ENCODE data around the gene CMKLR1.

The CMKLR1 gene

DNA sequence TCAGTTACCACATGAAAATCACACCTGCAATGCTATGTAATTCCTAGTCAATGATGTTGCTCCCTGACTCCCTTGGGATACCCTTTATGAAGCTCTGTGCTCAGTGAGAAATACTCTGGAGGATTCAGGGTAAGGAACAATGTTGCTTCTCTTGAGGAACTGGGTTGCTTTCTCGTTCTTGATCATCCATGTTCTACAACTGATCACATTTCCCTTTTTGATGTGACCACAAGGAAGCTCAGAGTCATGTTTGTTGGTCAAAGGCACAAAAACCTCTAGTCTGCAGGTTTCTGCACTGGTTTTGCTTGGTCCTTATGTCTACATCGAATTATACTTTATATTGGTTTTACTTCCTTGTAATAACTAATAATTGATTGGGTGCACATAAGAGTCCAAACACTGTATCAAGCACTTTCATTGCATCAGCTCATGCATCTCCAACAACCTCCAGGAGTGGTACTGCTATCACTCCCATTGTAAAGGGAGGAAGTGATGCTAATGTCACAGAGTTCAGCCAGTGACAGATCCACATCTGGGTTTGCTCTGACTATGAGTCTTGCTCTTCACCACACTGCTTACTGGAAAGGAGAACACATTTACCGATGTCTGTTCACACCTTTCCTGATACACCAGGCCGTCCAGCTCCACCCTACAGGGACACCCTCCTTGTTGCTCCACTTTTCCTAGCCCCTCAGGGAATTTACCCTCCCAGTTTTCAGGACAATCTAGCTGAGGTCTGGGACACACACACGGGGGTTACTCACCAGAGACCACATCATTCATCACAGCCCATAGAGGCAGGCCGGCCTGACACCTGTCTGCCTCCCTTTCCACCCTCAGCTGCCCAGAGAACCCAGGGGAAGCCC is 41.0 kb downstream of the CMKLR1 start:
- DNase-seq, result no peak

DNA sequence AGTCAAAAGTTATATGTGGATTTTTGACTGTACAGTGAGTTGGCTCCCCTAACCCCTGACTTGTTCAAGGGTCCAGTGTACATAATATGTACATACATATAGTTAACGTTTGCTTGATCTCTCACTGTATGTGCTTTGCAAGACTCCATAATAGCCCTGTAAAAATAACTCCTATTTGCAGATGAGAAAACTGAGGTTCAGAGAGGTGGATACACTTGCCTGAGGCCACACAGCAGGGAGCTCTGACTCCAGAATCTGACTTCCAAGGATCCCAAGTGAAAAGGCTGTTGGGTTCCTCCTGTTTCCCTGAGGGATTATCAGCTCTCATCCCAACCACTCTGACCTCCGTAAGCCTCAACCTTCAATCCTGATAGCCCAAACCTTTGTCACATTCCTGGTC is 41.7 kb downstream of the CMKLR1 start:
- no peak for DNase-seq

DNA sequence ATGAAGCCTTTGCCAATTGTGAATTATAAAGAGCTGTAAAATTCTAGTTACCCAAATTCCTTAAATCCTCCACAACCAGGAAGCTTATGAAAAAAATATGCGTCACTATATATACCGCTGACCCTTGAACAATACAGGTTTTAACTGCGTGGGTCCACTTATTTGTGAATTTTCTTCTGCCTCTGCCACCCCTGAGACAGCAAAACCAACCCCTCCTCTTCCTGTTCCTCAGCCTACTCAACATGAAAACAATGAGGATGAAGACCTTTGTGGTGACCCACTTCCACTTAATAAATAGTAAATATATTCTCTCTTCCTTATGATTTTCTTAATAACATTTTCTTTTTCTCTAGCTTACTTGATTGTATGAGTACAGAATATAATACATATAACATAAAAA is 42.2 kb downstream of the CMKLR1 start:
- DNase-seq, result no peak

DNA sequence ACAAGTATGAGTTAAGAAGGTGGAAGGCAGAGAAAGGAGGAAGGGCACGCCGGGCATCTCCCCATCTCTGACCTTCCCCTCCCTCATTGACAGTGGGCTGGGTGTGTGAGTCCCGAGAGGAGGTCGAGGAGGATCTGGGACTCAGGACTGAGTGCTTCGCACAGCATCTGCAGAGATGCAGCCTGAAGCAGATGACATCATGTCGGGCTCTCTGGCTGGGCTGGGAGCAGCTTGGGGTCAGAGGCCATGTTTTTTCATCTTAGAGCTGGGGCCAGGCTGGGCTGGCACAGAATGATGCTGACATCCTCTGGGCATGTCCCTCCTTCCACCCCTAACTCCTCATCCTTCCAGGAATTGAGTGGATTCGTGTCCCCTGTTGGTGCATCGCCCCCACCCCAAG is 43.5 kb downstream of the CMKLR1 start:
- DNase-seq, result no peak

DNA sequence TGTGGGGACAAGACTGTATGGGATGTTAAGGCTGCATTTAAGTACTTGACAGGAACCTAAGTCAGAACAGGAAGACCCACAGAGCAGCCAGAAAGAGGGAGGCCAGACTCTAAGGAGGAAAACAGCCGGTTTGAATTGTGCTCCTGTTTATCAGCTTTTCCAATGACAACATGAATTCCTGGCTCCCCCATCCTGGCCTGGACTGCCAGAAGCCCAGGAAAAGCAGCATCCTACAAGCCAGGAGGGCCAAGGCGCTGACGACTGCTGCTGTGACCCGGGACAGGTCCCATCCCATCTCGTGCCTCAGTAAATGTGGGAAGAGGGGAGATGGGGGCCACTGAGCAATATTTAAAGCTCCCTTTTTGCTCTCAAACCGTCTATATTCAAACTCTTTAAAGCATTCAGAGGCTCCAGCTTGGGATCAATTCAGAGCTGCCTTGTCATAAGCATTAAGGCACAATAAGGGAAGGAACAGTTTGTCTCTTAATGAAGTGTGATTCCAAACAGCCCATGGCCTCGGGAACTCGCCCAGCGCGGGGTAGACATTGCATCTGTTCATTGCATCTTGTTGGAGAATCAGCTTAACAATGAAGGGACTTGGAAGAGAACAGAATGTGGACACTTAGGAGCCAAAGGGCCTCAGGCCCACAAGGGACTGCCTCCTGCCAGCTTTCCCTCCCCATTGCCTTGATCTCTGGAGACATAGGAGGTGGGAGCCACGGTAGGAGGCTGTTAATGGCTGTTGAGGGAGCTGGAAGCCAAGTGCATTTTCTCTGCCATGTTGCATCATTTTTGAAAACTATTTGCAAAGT is 49.6 kb downstream of the CMKLR1 start:
- no peak for DNase-seq

DNA sequence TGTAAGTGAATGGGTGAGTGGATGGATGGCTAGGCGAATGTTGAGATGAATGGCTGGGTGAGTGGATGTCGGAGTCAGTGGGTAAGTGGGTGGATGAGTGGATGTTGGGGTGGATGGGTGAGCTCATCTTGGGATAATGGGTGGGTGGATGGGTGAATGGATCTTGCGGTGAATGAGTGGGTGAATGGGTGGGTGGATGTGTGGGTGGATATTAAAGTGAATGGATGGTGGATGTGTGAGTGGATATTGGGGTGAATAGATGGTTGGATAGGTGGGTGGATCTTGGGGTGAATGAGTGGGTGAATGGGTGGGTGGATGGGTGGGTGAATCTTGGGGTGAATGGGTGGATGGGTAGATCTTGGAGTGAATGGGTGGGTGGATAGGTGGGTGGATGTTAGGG is 51.9 kb downstream of the CMKLR1 start:
- no peak for DNase-seq

DNA sequence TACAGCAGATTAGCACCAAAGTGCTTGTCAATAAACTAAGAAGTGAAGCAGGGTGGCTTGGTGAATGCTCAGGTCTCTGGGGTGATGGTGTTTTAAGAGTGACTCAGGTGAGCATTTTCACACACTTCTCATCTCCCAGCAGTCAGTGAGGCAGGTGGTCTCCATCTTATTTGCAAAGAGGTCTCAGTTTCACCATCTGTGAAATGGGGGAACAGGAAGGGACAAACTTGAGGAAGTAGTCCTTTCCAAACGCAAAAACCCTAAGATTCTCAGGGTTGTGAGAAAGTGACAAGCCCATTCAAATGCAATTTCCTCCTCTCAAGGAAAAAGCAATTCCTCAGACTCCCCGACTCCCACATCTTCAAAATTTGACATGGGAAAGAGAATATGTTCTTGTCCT is 54.1 kb downstream of the CMKLR1 start:
- no peak for DNase-seq

DNA sequence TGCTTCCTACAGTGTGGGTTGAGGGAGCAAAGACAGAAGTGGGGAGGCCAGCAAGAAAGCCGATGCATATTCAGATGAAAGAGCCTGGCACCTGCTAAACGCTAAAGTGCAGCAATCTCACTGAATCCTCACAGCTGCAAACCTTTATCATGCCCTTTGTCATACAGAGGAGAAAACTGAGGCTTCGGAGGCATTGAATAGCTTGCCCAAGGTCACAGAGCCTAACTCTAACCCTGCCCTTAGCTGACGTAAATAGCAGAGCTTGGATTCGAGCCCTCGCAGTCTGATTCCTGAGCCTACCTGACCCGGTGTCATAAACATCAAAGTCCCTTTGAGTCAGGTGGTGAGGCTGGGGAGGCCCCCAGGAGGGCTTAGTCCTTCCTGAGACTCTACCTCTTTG is 54.9 kb downstream of the CMKLR1 start:
- DNase-seq, result no peak

DNA sequence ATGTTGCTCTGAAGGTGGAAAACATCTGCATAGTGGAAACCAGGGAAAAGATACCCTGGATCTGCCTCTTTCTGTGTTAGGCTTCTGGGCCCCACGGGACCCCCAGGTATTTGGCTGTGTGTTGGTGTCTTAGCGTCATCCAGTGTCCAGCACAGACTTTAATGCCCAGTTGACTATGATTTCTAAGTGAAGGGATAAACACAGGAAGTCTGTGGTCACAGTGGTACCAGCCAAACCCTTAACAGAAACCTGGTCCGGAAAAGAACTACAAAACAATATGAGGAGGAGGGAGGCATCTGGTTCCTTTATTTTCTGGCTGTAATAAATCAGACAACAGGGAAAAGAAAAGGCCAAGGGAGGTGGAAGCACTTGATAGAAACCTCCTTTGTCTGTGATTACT is 56.4 kb downstream of the CMKLR1 start:
- DNase-seq, result no peak

DNA sequence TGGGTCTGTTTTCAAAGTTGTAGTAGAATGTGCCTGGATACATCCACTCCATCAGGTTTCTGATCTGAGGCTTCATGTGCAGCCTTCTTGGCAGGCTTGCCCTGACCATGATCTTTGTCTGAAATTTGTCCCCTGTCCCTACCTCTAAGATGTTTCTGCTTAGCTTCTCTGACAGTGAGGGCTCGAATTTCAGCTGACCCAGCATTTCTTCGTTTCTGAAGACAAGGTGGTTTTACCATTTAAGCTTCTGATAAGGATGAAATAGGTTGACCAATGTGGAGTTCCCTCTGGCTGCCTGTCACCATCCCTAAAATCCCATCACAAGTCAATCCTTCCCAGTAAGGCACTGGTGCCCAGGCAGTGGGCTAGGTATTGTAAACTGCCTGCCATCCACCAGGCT is 57.0 kb downstream of the CMKLR1 start:
- no peak for DNase-seq

DNA sequence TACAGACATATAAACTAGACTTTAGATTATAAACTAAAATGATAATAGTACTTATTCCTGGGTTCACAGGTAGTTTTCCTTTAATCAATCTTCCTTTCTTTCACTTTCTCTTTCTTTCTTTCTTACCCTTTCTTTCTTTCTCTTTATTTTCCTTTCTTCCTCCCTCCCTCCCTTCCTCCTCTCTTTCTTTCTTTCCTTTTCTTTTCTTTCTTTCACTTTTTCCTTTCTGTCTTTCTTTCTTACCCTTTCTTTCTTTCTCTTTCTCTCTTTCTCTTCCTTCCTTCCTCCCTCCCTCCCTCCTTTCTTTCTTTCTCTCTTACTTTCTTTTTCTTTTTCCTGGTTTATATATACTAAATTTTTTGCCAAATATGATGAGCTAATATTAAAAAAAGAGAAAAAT is 61.5 kb downstream of the CMKLR1 start:
- DNase-seq, result no peak

DNA sequence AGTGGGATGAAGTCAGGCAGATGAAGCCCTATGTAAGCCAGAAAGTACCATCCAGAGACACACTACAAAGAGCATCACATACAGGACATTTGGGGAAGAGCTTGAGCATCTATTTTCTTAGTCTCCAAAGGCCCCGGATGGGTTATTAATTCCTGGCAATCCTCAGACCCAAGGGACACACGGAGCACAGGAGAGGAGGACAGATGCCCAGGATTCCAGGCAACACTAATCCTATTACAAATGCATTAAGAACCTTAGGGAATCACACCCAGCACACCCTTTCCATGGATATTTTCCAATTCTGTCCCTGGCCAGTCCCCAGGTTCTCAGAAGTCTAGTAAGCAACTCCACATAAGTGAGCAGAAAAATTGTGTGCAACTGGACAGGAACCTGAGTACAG is 65.9 kb downstream of the CMKLR1 start:
- peak; percentile 52 for DNase-seq

DNA sequence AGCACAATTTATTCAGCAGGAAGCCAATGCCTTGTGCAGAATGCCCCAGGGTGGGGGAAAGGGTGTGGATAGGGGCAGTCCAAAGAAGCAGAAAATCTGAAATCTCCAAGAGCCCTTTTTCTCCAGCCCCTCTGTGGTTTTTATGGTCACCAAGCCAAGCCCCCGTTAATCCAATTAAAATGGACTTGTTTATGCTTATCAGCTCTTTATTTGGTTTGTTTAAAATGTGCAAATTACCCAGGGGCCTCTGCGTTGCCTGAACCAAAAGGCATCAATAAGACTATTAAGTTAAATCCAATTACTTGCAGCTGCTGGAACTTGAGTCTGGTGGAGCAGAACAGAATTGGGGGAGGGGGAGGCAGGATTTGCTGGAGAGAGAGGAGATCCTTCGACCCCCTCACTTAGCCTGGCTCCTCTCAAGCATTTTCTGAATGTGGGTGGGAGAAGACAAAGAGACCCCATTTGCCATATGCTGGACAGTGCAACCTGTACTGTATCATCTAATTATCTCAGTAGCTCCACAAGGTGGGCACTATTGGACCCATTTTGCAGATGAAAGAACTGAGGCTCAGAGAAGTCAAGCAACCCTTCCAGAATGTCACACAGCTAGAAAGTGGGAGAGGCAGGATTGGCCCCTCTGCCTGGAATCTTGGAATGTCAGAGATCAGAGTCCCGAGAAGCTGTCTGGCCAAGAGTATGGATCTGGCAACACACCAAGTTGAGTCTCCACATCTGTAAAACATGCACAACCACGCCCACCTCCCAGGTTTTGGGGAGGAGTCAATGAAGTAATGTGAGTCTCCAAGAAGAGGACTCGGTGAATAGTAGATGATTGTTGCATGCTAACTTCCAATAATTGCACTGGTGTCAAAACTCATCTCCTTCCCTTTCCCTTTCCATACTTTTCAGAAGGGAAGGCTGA is 66.9 kb downstream of the CMKLR1 start:
- DNase-seq, result no peak

DNA sequence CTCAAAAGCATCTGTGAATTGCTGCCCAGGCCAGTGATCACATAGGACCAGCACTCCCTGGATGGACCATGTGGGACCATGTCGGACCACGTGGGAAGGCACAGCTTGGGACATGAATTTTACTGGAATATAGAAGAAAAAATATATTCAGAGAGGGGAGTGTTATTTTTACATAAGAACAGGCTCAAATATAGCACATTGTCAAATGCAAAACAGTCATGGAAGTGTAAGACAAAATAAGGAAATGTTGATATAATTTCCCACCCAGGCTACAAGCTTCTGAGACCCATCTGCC is 68.3 kb downstream of the CMKLR1 start:
- no peak for DNase-seq

DNA sequence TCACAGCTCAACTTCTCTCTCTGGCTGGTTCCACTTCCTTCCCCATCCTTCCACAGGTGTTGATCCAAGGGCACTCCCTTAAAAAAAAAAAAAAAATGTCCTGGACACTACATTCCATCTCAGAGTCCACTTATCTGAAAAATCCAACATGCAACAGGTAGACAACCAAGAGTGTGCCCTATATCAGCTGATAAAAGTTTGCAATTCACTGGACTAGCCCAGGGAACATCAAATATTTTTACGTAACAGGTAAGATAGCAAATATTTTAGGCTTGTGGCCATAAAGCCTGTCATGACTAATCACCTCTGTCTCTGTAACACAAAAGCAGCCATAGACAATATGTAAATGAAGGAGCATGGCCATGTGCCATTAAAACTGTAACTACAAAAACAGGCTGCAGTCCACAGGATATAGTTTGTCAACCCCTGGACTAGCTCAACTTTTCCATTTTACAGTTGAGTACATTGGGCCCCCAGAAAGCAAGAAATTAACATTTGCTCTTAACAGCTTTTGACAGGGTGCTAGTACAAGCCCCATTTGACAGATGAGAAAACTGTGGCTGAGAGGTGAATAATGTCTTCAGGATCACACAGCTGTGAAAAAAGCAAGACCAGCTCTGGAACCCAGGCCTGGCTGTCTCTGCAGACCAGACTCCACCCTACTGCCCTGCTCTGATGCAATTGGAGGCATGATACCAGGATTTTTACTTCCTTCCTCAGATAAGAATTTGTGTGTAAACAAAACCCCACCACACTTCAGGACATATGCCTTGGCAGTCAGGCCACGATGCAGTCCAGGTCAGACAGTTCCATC is 68.9 kb downstream of the CMKLR1 start:
- no peak for DNase-seq

DNA sequence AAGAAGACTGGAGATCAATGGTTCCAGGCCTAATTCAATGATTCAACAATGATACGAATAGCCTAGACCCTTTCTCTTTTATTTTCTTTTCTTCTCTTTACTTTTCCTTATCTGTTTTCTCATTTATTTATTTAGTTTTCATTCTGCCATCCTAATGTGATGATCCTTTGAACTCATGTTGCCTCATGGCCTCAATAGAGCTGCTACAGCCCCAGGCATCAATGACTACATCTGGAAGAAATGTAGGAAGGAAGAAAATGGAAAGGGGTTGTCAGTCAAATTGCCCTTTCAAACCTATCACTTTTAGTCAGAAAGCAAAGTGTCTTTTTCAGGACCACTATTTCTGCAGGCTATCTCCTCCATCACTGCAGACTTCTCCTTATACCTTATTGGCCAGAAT is 69.9 kb downstream of the CMKLR1 start:
- DNase-seq, result no peak

DNA sequence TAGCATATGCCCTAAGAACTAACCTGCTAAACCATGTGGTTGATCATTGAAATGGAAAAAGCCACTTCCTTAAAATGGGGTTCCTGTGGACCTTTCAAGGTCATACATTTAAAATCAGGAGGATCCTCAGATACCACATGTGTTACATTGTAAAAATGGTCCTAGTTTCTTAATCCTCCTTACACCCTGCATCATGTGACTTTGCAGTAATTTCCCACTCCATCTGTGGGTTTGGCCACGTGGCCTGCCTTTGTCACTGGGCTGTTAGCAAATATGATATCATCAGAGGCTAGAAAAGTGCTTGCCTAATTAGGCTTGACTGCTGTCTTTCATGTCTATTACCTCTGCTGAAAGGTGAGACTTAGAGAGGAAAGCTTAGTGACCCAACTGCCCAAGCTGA is 70.7 kb downstream of the CMKLR1 start:
- no peak for DNase-seq

DNA sequence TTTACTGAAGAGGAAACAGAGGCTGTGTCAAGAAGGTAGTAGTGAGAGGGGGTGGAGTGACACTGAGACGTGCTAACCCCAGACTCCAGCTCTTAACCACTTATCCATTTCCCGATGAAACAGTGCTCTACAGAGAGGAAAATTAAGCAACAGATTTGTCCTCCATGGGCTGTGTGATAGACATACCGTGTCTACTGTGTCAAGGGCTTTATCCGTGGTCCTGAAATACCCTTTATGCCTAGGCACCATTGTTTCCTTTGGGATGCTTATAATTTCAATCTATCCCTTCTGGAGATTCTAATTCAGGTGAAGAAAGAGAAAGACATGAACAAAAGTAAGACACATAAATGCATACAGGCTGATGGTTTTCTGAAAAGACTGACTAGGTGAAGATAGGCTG is 71.7 kb downstream of the CMKLR1 start:
- no peak for DNase-seq

DNA sequence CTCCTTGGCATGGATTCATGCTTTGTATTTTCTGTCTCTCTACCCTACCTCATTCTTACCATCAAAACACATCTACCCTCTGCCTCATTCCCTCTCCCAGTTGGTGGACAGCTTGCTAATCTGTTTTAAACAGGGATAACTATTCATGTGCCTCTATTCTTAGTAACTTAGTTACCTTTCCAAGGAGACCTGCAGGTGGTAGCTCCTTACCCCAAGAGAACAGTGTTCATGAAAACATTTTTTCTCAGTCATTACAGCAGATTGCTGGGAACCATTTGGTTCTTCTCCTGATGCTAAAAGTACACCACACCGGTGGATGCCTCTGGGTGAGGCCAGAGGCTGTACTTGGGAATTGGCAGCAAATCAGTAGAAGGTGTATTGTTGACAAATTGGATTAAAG is 73.0 kb downstream of the CMKLR1 start:
- DNase-seq, result no peak

DNA sequence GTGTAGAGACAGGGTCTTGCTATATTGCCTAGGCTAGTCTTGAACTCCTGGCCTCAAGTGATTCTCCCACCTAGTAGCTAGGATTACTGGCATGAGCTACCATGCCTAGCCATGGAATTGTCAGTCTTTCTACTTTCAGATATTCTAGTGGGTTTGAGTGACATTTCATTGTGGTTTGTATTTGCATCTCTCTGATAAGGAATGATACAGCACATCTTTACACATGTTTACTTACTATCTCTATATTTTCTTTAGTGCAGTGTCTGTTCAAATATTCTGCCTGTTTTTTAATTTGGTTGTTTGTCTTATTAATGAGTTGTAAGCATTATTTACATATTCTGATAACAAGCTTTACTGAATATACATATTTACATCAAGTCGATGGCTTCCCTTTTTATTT is 73.6 kb downstream of the CMKLR1 start:
- no peak for DNase-seq

DNA sequence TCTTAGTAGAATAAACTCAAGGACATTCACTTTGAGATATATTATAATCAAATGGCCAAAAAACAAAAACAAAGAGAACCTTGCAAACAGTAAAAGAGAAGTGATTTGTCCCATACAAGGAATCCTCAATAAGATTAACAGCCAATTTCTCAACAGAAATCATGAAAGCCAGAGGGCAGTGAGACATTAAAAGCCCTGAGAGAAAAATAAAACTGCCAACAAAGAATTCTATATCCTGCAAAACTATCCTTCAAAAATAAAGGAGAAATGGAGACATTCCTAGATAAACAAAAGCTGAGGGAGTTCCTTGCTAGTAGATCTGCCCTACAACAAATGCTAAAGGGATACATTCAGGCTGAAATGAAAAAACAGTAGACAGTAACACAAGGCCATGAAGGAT is 78.1 kb downstream of the CMKLR1 start:
- no peak for DNase-seq

DNA sequence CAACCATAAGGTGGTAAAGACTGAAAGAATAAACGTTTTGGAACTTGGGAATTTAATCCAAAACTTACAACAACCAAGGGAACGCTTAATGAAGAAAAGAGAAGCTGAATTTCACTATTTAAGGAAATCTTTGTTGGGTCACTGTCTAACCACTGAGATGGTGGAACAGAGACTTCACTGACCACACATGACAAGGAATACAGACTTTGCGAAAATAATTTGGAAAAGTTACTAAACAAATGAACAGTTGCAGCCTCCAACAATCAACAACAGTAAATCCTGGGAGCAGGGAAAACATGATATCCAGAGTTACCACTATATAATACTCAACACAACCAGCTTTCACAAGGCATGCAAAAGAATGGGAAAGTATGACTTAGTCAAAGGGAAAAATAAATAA is 79.1 kb downstream of the CMKLR1 start:
- DNase-seq, result no peak
